Activated naive CD4-positive, alpha-beta T cell treated with anti-CD3 and anti-CD28 coated beads, Interleukin-2, amount 10 ng/mL, durations not matched to agents 7 days and 5 days (primary cell): ENCODE measurements around the gene RAD23A.

Experiments used
- CTCF ChIA-PET: fragments of 350-600 bp; sonication (Branson Sonifier 250); formaldehyde crosslinking; loops from one replicate; lab custom pipeline; 2021; ENCODE audit warnings: antibody characterized with exemption; lab: Charles Lee
- DNase-seq: peaks from one replicate; pipeline ENCODE4 v3.0.0-alpha.2; 2020
- H3K27ac Mint-ChIP-seq: one replicate; pipeline ENCODE4 v1.8.0; 2021; ENCODE audit warnings: mild to moderate bottlenecking, moderate library complexity, mixed read lengths
- H3K27me3 Mint-ChIP-seq: one replicate; pipeline ENCODE4 v1.8.0; 2021; ENCODE audit warnings: mild to moderate bottlenecking, mixed read lengths
- H3K36me3 Mint-ChIP-seq: one replicate; pipeline ENCODE4 v1.8.0; 2021; ENCODE audit warnings: mixed read lengths
- H3K4me1 Mint-ChIP-seq: one replicate; pipeline ENCODE4 v1.8.0; 2021; ENCODE audit warnings: mixed read lengths
- H3K4me3 Mint-ChIP-seq: one replicate; pipeline ENCODE4 v1.8.0; 2021; ENCODE audit warnings: mild to moderate bottlenecking, moderate library complexity, mixed read lengths
- H3K9me3 Mint-ChIP-seq: one replicate; pipeline ENCODE4 v1.8.0; 2021; ENCODE audit warnings: mixed read lengths

RAD23A gene

DNA sequence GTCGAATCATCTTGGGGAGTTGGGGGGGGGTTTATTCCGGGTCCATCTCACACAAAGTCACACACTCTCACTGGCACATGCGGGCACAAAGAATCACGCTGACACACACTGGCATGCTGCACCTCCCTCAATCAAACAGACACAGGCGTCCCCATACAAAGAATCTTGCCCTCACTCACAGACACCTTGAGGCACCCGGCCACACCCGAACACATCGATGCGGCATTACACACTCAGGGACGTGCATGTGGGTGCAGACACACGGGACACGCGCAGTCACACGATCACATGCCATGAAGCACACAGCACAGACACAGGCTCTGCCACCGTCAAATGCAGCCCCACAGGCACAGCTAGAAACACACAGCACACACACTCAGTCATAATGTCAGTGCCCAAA is 57.4 kb downstream of the RAD23A start:
- Mint-ChIP-seq H3K9me3 (no peaks in the 10 kb centered on the region), H3K4me3 (no peak overlapping the region), H3K4me1 (no peaks in the 10 kb centered on the region), H3K36me3 (no peaks in the 10 kb centered on the region), H3K27ac (no peak overlapping the region), H3K27me3 (peaks cover 13% of the 10 kb centered on the region)
- no peak for DNase-seq
- CTCF ChIA-PET, result no interaction called here
